NCI-H128 (cell line): ENCODE measurements around the gene ARHGEF37.
"Not testable (repeated sequence)": the region's sequence is repeated elsewhere in the genome, so short reads cannot be mapped to it uniquely, and the experiment has no call there.

ENCODE experiments used
- DNase-seq: peaks from one replicate; lab custom pipeline; 2025; ENCODE audit not compliant: unreplicated experiment; lab: John Stamatoyannopoulos, UW

ARHGEF37 gene

GRCh38 chr5:149564542-149565140, 16.7 kb upstream of the ARHGEF37 start:
- peak; percentile 43 for DNase-seq

- no peak for DNase-seq
Observed at GRCh38 chr5:149567226-149567625, 14.1 kb upstream of the ARHGEF37 start.

GRCh38 chr5:149572170-149572569, 9.1 kb upstream of the ARHGEF37 start:
- DNase-seq, result no peak

- no peak for DNase-seq
Observed at GRCh38 chr5:149572576-149573231, 8.6 kb upstream of the ARHGEF37 start.

GRCh38 chr5:149575131-149575530, 6.2 kb upstream of the ARHGEF37 start:
- DNase-seq, result no peak

- DNase-seq, result no peak
Observed at GRCh38 chr5:149576021-149576420, 5.3 kb upstream of the ARHGEF37 start.

GRCh38 chr5:149578896-149579295, 2.4 kb upstream of the ARHGEF37 start:
- DNase-seq, result no peak

GRCh38 chr5:149580808-149581191, 498 bp upstream of the ARHGEF37 start:
- DNase-seq, result no peak

- DNase-seq, result no peak
Observed at GRCh38 chr5:149581931-149582768, 852 bp downstream of the ARHGEF37 start.

GRCh38 chr5:149583394-149583793, 2.1 kb downstream of the ARHGEF37 start:
- DNase-seq, result no peak

- DNase-seq, result no peak
Observed at GRCh38 chr5:149584121-149584520, 2.8 kb downstream of the ARHGEF37 start.

GRCh38 chr5:149585910-149586309, 4.6 kb downstream of the ARHGEF37 start:
- no peak for DNase-seq

GRCh38 chr5:149586708-149587318, 5.5 kb downstream of the ARHGEF37 start:
- no peak for DNase-seq

GRCh38 chr5:149588936-149589335, 7.6 kb downstream of the ARHGEF37 start:
- DNase-seq, result no peak

GRCh38 chr5:149593370-149593769, 12.1 kb downstream of the ARHGEF37 start:
- no peak for DNase-seq

- DNase-seq, result no peak
Observed at GRCh38 chr5:149594206-149594895, 13.1 kb downstream of the ARHGEF37 start.

- not testable (repeated sequence) for DNase-seq
Observed at GRCh38 chr5:149595105-149595504, 13.8 kb downstream of the ARHGEF37 start.

- no peak for DNase-seq
Observed at GRCh38 chr5:149596712-149597111, 15.4 kb downstream of the ARHGEF37 start.

- DNase-seq, result no peak
Observed at GRCh38 chr5:149597618-149598017, 16.3 kb downstream of the ARHGEF37 start.

- DNase-seq, result not testable (repeated sequence)
Observed at GRCh38 chr5:149598234-149598633, 16.9 kb downstream of the ARHGEF37 start.

GRCh38 chr5:149598966-149599365, 17.7 kb downstream of the ARHGEF37 start:
- no peak for DNase-seq
